ENCODE data around the gene PACRG.

DNA sequence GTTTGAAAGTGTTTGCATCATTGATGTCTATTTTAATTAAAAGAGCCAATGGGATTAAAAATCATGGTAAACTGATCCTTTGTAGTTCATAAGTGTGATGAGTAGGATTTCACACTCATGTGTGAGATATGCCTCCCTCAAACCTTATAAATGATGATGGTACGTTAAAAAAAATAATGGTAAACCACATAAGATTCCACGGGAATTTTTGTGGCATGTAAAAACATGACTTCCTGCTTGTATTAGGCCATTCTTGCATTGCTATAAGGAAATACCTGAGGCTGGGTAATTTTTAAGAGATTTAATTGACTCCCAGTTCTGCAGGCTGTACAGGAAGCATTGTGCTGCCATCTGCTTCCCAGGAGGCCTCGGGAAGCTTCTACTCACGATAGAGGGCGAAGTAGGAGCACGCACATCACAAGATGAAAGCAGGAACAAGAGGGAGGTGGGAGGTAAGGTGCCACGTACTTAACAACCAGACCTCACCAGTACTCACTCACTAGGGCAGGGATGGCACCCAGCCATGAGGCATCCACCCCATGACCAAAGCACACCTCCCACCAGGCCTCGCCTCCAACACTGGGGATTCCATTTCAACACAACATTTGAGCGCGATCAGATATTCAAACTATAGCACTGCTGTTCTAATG, 499.2 kb downstream of the PACRG start:
- TF ChIP-seq, protein P1, sequence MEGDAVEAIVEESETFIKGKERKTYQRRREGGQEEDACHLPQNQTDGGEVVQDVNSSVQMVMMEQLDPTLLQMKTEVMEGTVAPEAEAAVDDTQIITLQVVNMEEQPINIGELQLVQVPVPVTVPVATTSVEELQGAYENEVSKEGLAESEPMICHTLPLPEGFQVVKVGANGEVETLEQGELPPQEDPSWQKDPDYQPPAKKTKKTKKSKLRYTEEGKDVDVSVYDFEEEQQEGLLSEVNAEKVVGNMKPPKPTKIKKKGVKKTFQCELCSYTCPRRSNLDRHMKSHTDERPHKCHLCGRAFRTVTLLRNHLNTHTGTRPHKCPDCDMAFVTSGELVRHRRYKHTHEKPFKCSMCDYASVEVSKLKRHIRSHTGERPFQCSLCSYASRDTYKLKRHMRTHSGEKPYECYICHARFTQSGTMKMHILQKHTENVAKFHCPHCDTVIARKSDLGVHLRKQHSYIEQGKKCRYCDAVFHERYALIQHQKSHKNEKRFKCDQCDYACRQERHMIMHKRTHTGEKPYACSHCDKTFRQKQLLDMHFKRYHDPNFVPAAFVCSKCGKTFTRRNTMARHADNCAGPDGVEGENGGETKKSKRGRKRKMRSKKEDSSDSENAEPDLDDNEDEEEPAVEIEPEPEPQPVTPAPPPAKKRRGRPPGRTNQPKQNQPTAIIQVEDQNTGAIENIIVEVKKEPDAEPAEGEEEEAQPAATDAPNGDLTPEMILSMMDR (conservative IDR thresholded peaks at IDR 0.05; ENCODE audit: low read depth, low read length), result no peak
- TF ChIP-seq CHD1 (IDR thresholded peaks at IDR 0.05; ENCODE audit: low read depth, low read length) (no peak), POLR2A (IDR thresholded peaks at IDR 0.05; ENCODE audit: low read depth, low read length) (no peak), SMC3 (IDR thresholded peaks at IDR 0.05; ENCODE audit: low read depth, low read length) (no peak)
